Tibial nerve (tissue), 4 donors: ENCODE data around the gene DCP2. TPM values are rescaled to one million over a fixed set of nuclear protein-coding genes. Genes with fewer than 3 reads are reported as not detected.

Source experiments
- DNase-seq, 2 donors: peaks; one replicate each; pipeline ENCODE4 v3.0.0-alpha.2; 2019; ENCODE audit warnings: low spot score in 2 of 2
- H3K27ac ChIP-seq, 4 donors: fragments of 200-600 bp; sonication (generic) in 3 of 4; one replicate each; pipeline ENCODE4 v1.5.1; 2017 to 2019; ENCODE audit warnings: mild to moderate bottlenecking in 1 of 4
- H3K27me3 ChIP-seq, 2 donors: fragments of 200-600 bp; sonication (generic) in 1 of 2; one replicate each; pipeline versions ENCODE4 v1.5.1 to v1.6.0; 2017 to 2019
- H3K36me3 ChIP-seq, 3 donors: fragments of 200-600 bp; sonication (generic); one replicate each; pipeline ENCODE4 v1.5.1; 2018 to 2019
- H3K4me1 ChIP-seq, 4 donors: fragments of 200-600 bp; sonication (generic) in 3 of 4; one replicate each; pipeline ENCODE4 v1.5.1; 2017 to 2019
- H3K4me3 ChIP-seq, 4 donors: fragments of 200-600 bp; sonication (generic) in 3 of 4; one replicate each; pipeline ENCODE4 v1.5.1; 2017 to 2019; ENCODE audit warnings: mild to moderate bottlenecking in 1 of 4, moderate library complexity in 1 of 4
- H3K9me3 ChIP-seq, 4 donors: fragments of 200-600 bp; sonication (generic) in 3 of 4; one replicate each; pipeline ENCODE4 v1.5.1; 2017 to 2019
- CTCF ChIP-seq, 5 experiments: fragments of 200-600 bp in 3 of 5; fragments of 450-650 bp in 2 of 5; sonication (generic) in 3 of 5; IDR thresholded peaks; one replicate each; pipeline ENCODE4 v1.5.1; 2016 to 2019; ENCODE audit warnings: antibody characterized with exemption in 5 of 5, mild to moderate bottlenecking in 3 of 5, moderate library complexity in 2 of 5
- EP300 ChIP-seq, 2 donors: sonication (generic); formaldehyde crosslinking; IDR thresholded peaks; one replicate each; pipeline ENCODE4 v1.6.1; 2017; ENCODE audit warnings: antibody characterized with exemption in 2 of 2, mild to moderate bottlenecking in 1 of 2
- POLR2A ChIP-seq, 2 donors: fragments of 450-650 bp; IDR thresholded peaks; one replicate each; pipeline ENCODE4 v1.6.1; 2017; ENCODE audit warnings: antibody characterized with exemption in 2 of 2, mild to moderate bottlenecking in 2 of 2, moderate library complexity in 2 of 2
- WGBS, 2 donors: methylation state at CpG; one replicate each; pipeline ENCODE4 v1.1.5; 2018; 5-methylcytosine and 5-hydroxymethylcytosine counted together
- total RNA-seq, 4 donors: library from RNA; depleted of rRNA; stranded (reverse); fragments of >200 nt; gene quantifications; one replicate each; pipeline ENCODE4 v1.1.0, GENCODE V29; 2016

The DCP2 gene
- total RNA-seq, 4 donors from 2014 or later: 26.7 to 35.3 (median 29.8) TPM

DNA sequence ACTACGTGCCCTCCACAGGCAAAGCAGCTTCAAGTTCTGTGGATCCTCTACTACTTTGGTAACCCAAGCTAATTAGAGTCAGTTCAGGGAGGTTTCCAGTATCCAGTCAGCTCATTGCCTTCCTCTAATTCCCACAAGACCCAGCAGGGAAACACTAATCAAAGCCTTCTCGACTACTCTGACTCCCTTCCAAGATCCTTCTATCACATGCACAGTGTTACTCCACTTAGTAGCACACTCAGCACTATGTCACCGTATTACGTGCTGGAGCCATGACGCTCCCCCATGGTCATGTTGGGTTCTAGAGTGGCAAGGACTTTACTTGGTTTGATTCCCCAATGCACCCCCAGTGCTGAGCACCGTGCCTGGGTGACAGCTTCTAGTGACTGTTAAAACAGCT, 53.0 kb downstream of the DCP2 start:
- Histone ChIP-seq H3K36me3 (peaks cover 0 to 51% (median 0%) of the 10 kb centered on the region in 3 donors), H3K27me3 (no peaks in the 10 kb centered on the region)

GRCh38 chr5:113031104-113031503, 54.5 kb downstream of the DCP2 start:
- no peak overlapping the region for H3K27ac ChIP-seq

More for the DNA sequence above, 53.0 kb downstream of the DCP2 start:
- H3K4me3 ChIP-seq: no peak overlapping the region
- peaks cover 0 to 17% (median 3%) of the 10 kb centered on the region in 4 donors for H3K4me1 ChIP-seq
- no peak for TF ChIP-seq POLR2A (IDR thresholded peaks at IDR 0.05)
- no peak for TF ChIP-seq CTCF (IDR thresholded peaks at IDR 0.05)
- no peak for TF ChIP-seq EP300 (IDR thresholded peaks at IDR 0.05)
- no peaks in the 10 kb centered on the region for H3K9me3 ChIP-seq
- WGBS, 2 donors: 73 to 93% methylated on average over 6 of the region's 6 CpGs
- DNase-seq: no peak
- no peak overlapping the region for H3K27ac ChIP-seq

GRCh38 chr5:113031557-113031956, 55.0 kb downstream of the DCP2 start:
- Histone ChIP-seq H3K27ac (no peak overlapping the region), H3K4me3 (no peak overlapping the region), H3K4me1 (peaks cover 0 to 21% (median 3%) of the 10 kb centered on the region in 4 donors), H3K9me3 (no peaks in the 10 kb centered on the region), H3K36me3 (peaks cover 0 to 39% (median 0%) of the 10 kb centered on the region in 3 donors), H3K27me3 (no peaks in the 10 kb centered on the region)
- no peak for DNase-seq
- no peak for TF ChIP-seq EP300 (IDR thresholded peaks at IDR 0.05)
- TF ChIP-seq CTCF (IDR thresholded peaks at IDR 0.05): no peak
- no peak for TF ChIP-seq POLR2A (IDR thresholded peaks at IDR 0.05)
- 87 to 89% methylated on average over 2 of the region's 2 CpGs for WGBS, 2 donors

More at GRCh38 chr5:113031104-113031503, 54.5 kb downstream of the DCP2 start:
- DNase-seq: no peak
- H3K9me3 ChIP-seq: no peaks in the 10 kb centered on the region
- 86 to 89% methylated on average over 8 of the region's 8 CpGs for WGBS, 2 donors
- H3K27me3 ChIP-seq: no peaks in the 10 kb centered on the region
- no peak for TF ChIP-seq POLR2A (IDR thresholded peaks at IDR 0.05)
- H3K36me3 ChIP-seq: peaks cover 0 to 39% (median 0%) of the 10 kb centered on the region in 3 donors
- H3K4me1 ChIP-seq: peaks cover 0 to 21% (median 3%) of the 10 kb centered on the region in 4 donors
- no peak overlapping the region for H3K4me3 ChIP-seq

DNA sequence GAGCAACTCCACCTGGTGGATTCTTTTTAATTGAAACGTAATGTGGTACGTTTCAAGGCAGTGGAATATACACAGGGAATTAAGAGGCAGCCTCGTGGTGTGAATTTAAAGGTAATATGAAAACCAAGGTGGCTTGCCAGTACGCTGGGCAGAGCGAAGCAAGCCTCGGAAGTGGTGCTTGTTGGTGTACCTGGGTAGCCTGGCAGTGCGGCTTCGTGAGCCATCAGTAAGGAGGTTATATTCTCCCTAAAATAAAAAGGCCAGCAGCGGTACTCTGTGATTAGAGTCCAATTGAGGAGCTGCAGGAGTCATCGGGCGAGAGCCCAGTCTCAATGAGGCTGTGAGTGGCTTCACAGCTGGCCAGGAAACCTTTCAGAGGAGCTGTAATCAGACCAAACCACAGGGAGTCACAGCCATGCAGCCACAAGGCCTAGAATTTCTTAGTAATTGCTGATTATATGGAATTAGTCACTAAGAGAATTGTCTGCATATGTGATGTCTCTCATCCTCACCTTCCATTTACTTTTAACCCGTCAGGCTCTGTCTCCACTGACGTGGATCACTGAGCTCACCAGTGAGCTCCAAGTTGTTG, 57.7 kb downstream of the DCP2 start:
- Histone ChIP-seq H3K4me1 (peaks cover 0 to 21% (median 3%) of the 10 kb centered on the region in 4 donors), H3K4me3 (no peak overlapping the region), H3K27ac (no peak overlapping the region), H3K27me3 (no peaks in the 10 kb centered on the region), H3K9me3 (no peaks in the 10 kb centered on the region), H3K36me3 (peaks cover 0 to 36% (median 0%) of the 10 kb centered on the region in 3 donors)
- WGBS, 2 donors: 83 to 84% methylated on average over 13 of the region's 13 CpGs
- no peak for DNase-seq
- TF ChIP-seq CTCF (IDR thresholded peaks at IDR 0.05) (no peak), EP300 (IDR thresholded peaks at IDR 0.05) (no peak), POLR2A (IDR thresholded peaks at IDR 0.05) (no peak)

GRCh38 chr5:113035096-113035495, 58.5 kb downstream of the DCP2 start:
- no peak for DNase-seq
- 67 to 78% methylated on average over 1 of the region's 1 CpG for WGBS, 2 donors

More at GRCh38 chr5:113035096-113035495, 58.5 kb downstream of the DCP2 start:
- H3K27ac ChIP-seq: no peak overlapping the region
- H3K27me3 ChIP-seq: no peaks in the 10 kb centered on the region
- no peaks in the 10 kb centered on the region for H3K9me3 ChIP-seq
- peaks cover 0 to 21% (median 3%) of the 10 kb centered on the region in 4 donors for H3K4me1 ChIP-seq
- TF ChIP-seq CTCF (IDR thresholded peaks at IDR 0.05) (no peak), EP300 (IDR thresholded peaks at IDR 0.05) (no peak), POLR2A (IDR thresholded peaks at IDR 0.05) (no peak)
- no peak overlapping the region for H3K4me3 ChIP-seq
- H3K36me3 ChIP-seq: peaks cover 0 to 36% (median 0%) of the 10 kb centered on the region in 3 donors
